ENCODE measurements around the gene CDH4. TPM values are rescaled to one million over a fixed set of nuclear protein-coding genes. Genes with fewer than 3 reads are reported as not detected.

The CDH4 gene
- total and polyA plus RNA-seq, 2 of the 8 experiments (the other 6 are each of a cell fraction or from before 2014, with no cell fraction given), result 4.3 to 7.9 TPM

- TF ChIP-seq CHD7 (IDR thresholded peaks at IDR 0.05; ENCODE audit: insufficient replicate concordance, low read length) (no peak), NRF1 (IDR thresholded peaks at IDR 0.05; ENCODE audit: low read depth, low read length) (no peak), GABPA (IDR thresholded peaks at IDR 0.05; ENCODE audit: borderline replicate concordance, insufficient read depth, low read length) (no peak), RFX5 (IDR thresholded peaks at IDR 0.05; ENCODE audit: borderline replicate concordance, low read depth, low read length) (no peak), CTBP2 (IDR thresholded peaks at IDR 0.05; ENCODE audit: borderline replicate concordance, insufficient read depth, insufficient read length, low read length) (no peak), TEAD4 (IDR thresholded peaks at IDR 0.05; ENCODE audit: low read depth, low read length) (no peak), POU5F1 (IDR thresholded peaks at IDR 0.05; ENCODE audit: low read depth, low read length) (no peak), SP2 (IDR thresholded peaks at IDR 0.05; ENCODE audit: low read length) (no peak), EP300 (IDR thresholded peaks at IDR 0.05; ENCODE audit: borderline replicate concordance in 1 of 2, low read depth in 2 of 2, low read length in 2 of 2) (no peak), CBX5 (IDR thresholded peaks at IDR 0.05; ENCODE audit: low read depth, low read length) (no peak)
- TF ChIP-seq, protein P1, sequence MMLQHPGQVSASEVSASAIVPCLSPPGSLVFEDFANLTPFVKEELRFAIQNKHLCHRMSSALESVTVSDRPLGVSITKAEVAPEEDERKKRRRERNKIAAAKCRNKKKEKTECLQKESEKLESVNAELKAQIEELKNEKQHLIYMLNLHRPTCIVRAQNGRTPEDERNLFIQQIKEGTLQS (IDR thresholded peaks at IDR 0.05; ENCODE audit: insufficient read depth, low read depth, low read length), result no peak
Observed at GRCh38 chr20:61257611-61258010, 5.5 kb downstream of the CDH4 start (continued).

All from H1 (cell line).